Raji (cell line): ENCODE data around the gene CHST2.

Experiments
- POLR2A ChIP-seq: IDR thresholded peaks from 2 replicates; pipeline ENCODE4 v1.6.1; 2011; ENCODE audit warnings: low read depth, low read length, control low read depth; ENCODE audit not compliant: insufficient read depth

Gene CHST2

GRCh38 chr3:143170074-143170473 lies 50.5 kb downstream of the CHST2 start:
- no peak for TF ChIP-seq POLR2A

GRCh38 chr3:143170676-143171075 lies 51.1 kb downstream of the CHST2 start:
- TF ChIP-seq POLR2A = no peak

DNA sequence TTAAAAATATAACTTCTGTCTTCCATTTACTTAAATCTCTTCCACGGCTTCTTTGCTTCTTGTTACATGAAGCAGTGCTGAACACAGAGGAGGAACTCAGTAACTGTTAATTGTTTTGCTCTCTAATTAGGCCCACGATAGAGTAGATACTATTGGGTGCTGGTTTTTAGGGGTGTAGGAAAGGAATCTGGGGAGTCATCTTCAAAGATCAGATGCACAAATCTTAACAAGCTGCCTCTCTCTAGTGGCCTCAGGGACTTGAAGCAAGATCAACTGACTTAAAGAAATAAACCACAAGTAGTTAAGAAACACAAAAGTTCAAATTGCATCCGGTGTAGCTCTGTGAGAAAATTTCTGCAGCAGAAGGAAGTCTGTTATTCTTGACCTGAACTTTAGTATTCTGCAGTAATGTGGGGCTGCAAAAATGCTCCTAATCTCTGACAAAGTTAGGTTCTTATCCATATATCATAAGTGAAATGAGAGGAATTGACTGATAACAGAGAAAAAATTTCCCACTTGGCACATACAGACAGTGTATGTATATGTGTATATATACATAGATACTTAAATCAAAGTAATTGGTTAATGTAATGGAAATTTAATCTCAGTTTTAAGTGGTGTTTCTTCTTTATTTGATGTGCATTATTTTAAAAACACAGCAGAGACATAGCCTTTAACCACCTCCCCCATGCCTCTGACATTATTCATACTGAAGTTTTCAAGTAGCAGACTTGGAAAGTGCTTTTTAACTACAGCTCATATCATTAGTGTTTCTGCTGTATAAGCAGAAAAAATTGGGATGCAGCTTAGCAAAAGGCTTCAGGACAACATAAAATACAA lies 51.8 kb downstream of the CHST2 start:
- no peak for TF ChIP-seq POLR2A

GRCh38 chr3:143172062-143172794 lies 52.7 kb downstream of the CHST2 start:
- no peak for TF ChIP-seq POLR2A

- no peak for TF ChIP-seq POLR2A
Measured at GRCh38 chr3:143172795-143173145, 53.2 kb downstream of the CHST2 start.

DNA sequence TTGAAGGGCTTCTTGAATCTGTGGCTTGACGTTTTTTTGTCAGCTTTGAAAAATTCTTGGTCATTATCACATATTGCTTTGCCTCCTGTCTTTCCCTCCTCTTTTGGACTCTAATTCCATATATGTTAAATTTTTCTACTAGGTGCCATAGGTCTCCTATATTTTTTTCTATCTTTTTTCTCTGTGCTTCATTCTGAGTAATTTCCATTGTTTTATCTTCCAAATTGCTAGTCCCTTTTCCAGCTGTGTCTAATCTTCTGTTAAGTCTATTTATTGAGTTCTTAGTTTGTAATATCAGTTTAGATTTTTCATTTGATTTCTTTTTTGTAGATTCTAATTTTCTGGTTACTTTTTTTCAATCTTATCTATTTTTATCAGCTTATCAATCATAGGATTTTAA lies 53.7 kb downstream of the CHST2 start:
- no peak for TF ChIP-seq POLR2A
